ENCODE data around the gene GALNT18.

The GALNT18 gene

GRCh38 chr11:11349870-11350337 is 271.9 kb downstream of the GALNT18 start:
- TF ChIP-seq ZNF274 (IDR thresholded peaks at IDR 0.05; ENCODE audit: low read depth, low read length) = no peak
- no peak overlapping the region for H3K4me3 ChIP-seq (ENCODE audit: low read length)

- no peak for TF ChIP-seq ZNF274 (IDR thresholded peaks at IDR 0.05; ENCODE audit: low read depth, low read length)
- H3K4me3 ChIP-seq (ENCODE audit: low read length) = no peak overlapping the region
These were observed 272.5 kb downstream of the GALNT18 start for GRCh38 chr11:11349106-11349825.

GRCh38 chr11:11348303-11348702 is 273.5 kb downstream of the GALNT18 start:
- no peak overlapping the region for H3K4me3 ChIP-seq (ENCODE audit: low read length)
- no peak for TF ChIP-seq ZNF274 (IDR thresholded peaks at IDR 0.05; ENCODE audit: low read depth, low read length)

- TF ChIP-seq ZNF274 (IDR thresholded peaks at IDR 0.05; ENCODE audit: low read depth, low read length) = no peak
These were observed 274.2 kb downstream of the GALNT18 start for GRCh38 chr11:11347592-11347991.

GRCh38 chr11:11346303-11346702 is 275.5 kb downstream of the GALNT18 start:
- no peak for TF ChIP-seq ZNF274 (IDR thresholded peaks at IDR 0.05; ENCODE audit: low read depth, low read length)
- no peak overlapping the region for H3K4me3 ChIP-seq (ENCODE audit: low read length)

More at GRCh38 chr11:11347592-11347991, 274.2 kb downstream of the GALNT18 start:
- no peak overlapping the region for H3K4me3 ChIP-seq (ENCODE audit: low read length)

GRCh38 chr11:11345099-11345498 is 276.7 kb downstream of the GALNT18 start:
- no peak for TF ChIP-seq ZNF274 (IDR thresholded peaks at IDR 0.05; ENCODE audit: low read depth, low read length)
- no peak overlapping the region for H3K4me3 ChIP-seq (ENCODE audit: low read length)

- H3K4me3 ChIP-seq (ENCODE audit: low read length) = no peak overlapping the region
- no peak for TF ChIP-seq ZNF274 (IDR thresholded peaks at IDR 0.05; ENCODE audit: low read depth, low read length)
These were observed 277.8 kb downstream of the GALNT18 start for GRCh38 chr11:11344045-11344444.

- no peak for TF ChIP-seq ZNF274 (IDR thresholded peaks at IDR 0.05; ENCODE audit: low read depth, low read length)
- H3K4me3 ChIP-seq (ENCODE audit: low read length) = no peak overlapping the region
These were observed 283.5 kb downstream of the GALNT18 start for GRCh38 chr11:11338304-11338703.

- no peak for TF ChIP-seq ZNF274 (IDR thresholded peaks at IDR 0.05; ENCODE audit: low read depth, low read length)
- H3K4me3 ChIP-seq (ENCODE audit: low read length) = no peak overlapping the region
These were observed 285.1 kb downstream of the GALNT18 start for GRCh38 chr11:11336664-11337063.

- TF ChIP-seq ZNF274 (IDR thresholded peaks at IDR 0.05; ENCODE audit: low read depth, low read length) = no peak
- H3K4me3 ChIP-seq (ENCODE audit: low read length) = no peak overlapping the region
These were observed 286.8 kb downstream of the GALNT18 start for GRCh38 chr11:11335043-11335442.

GRCh38 chr11:11334607-11335006 is 287.2 kb downstream of the GALNT18 start:
- TF ChIP-seq ZNF274 (IDR thresholded peaks at IDR 0.05; ENCODE audit: low read depth, low read length) = no peak

GRCh38 chr11:11332141-11332710 is 289.6 kb downstream of the GALNT18 start:
- no peak for TF ChIP-seq ZNF274 (IDR thresholded peaks at IDR 0.05; ENCODE audit: low read depth, low read length)
- H3K4me3 ChIP-seq (ENCODE audit: low read length) = no peak overlapping the region

More at GRCh38 chr11:11334607-11335006, 287.2 kb downstream of the GALNT18 start:
- H3K4me3 ChIP-seq (ENCODE audit: low read length) = no peak overlapping the region

GRCh38 chr11:11329062-11329806 is 292.6 kb downstream of the GALNT18 start:
- H3K4me3 ChIP-seq (ENCODE audit: low read length) = no peak overlapping the region
- TF ChIP-seq ZNF274 (IDR thresholded peaks at IDR 0.05; ENCODE audit: low read depth, low read length) = no peak

GRCh38 chr11:11324090-11324489 is 297.7 kb downstream of the GALNT18 start:
- TF ChIP-seq ZNF274 (IDR thresholded peaks at IDR 0.05; ENCODE audit: low read depth, low read length) = no peak
- H3K4me3 ChIP-seq (ENCODE audit: low read length) = no peak overlapping the region

GRCh38 chr11:11322101-11322500 is 299.7 kb downstream of the GALNT18 start:
- no peak for TF ChIP-seq ZNF274 (IDR thresholded peaks at IDR 0.05; ENCODE audit: low read depth, low read length)
- no peak overlapping the region for H3K4me3 ChIP-seq (ENCODE audit: low read length)
